Activated CD4-positive, CD25-positive, alpha-beta regulatory T cell (primary cell): ENCODE data around the gene JRKL.
"Not testable (repeated sequence)": the region's sequence is repeated elsewhere in the genome, so short reads cannot be mapped to it uniquely, and the experiment has no call there.

Experiments
- DNase-seq, 4 experiments: peaks; one replicate each; lab custom pipeline; 2025; lab: John Stamatoyannopoulos, UW

The JRKL gene

DNA sequence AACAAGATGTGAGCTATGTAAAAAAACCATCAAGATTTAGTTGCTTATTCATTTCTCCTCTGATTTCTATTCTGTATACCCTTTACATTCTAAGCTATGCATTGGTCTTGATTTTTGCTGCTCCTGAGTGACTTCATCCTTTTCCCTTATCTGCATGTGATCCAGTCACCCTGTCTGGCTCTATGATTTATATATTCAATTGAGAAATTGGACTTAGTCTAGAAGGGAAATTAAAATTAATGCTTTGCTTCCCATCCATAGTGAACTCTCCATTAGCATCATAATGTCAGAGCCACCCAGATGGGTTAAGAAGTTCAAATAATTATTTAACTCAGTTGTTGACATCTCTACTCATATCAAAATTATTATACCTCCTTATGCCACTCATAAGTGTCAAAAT, 5.0 kb downstream of the JRKL start:
- no peak for DNase-seq

GRCh38 chr11:96396637-96397036, 6.8 kb downstream of the JRKL start:
- no peak for DNase-seq

DNA sequence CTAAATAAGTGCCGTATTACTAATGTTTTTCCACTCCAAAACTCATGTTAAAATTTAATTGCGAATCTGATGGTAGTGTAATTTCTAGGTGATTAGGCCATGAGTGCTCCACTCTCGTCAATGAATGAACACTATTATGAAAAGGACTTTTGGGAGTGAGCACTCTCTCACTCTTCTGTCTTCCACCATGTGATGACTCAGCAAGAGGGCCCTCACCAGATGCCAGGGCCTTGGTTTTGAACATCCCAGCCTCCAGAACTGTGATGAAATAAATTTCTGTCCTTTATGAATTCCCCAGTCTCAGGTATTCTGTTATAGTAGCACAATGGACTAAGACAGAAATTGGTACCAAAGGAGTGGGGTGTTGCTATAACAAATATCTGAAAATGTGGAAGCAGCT, 8.1 kb downstream of the JRKL start:
- DNase-seq: no peak

DNA sequence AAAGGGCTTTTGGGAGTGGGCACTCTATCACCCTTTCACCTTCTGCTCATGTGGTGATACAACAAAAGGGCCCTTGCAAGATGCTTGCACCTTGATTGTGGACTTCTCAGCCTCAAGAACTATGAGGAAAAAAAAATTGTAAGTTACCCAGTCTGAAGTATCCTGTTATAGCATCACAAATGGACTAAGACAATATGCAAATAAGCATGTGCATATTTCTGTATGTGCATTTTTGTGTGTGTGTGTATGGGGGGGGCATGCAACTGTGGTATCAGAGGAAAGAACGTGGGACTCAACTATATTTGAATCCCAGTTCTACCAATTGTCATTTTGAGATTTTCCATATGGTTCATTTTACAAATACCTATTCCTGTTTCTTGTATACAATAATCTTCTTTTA, 10.9 kb downstream of the JRKL start:
- no peak for DNase-seq

DNA sequence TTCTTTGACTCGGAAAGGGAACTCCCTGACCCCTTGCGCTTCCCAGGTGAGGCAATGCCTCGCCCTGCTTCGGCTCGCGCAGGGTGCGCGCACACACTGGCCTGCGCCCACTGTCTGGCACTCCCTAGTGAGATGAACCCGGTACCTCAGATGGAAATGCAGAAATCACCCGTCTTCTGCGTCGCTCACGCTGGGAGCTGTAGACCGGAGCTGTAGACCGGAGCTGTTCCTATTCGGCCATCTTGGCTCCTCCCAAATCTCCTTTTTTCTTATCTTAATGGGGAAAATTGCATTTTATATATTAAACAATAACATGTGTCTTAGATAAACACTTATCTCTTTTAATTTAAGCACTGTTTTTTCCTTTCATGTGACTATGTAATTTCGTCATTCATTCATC, 21.6 kb downstream of the JRKL start:
- not testable (repeated sequence) for DNase-seq

GRCh38 chr11:96412761-96413381, 23.1 kb downstream of the JRKL start:
- no peak for DNase-seq

DNA sequence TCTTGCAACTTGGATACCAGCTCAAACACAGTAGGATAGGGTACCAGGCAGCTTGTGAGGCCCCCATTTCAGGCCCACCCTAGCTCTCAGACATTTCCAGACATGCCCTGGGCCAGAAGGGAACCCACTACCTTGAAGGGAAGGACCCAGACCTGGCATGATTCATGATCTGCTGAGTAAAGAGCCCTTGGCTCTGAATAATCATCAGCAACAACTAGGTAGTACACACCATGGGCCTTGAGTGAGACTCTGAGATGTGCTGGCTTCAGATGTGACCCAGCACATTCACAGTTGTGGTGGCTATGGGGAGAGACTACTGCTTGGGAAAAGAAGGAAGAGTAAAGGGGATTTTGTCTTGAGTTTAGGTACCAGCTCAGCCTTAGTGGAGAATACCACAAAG, 23.6 kb downstream of the JRKL start:
- no peak for DNase-seq

DNA sequence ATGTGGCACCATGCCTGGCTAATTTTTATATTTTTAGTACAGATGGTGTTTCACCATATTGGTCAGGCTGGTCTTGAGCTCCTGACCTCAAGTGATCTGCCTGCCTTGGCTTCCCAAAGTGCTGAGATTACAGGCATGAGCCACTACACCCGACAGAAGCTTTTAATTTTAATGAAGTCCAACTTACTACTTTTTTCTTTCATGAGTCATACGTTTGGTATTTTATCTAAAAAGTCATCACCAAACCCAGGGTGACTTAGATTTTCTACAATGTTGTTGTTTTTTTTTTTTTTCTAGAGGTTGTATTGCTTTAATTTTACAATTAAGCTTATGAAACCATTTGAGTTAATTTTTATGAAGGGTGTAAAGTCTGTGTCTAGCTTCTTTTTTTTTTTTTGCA, 34.9 kb downstream of the JRKL start:
- DNase-seq: no peak

- no peak for DNase-seq
These were observed 40.9 kb downstream of the JRKL start for GRCh38 chr11:96430668-96431067.

- not testable (repeated sequence) for DNase-seq
These were observed 42.8 kb downstream of the JRKL start for GRCh38 chr11:96432654-96433053.
